ENCODE measurements around the gene MRPL46. TPM values are rescaled to one million over a fixed set of nuclear protein-coding genes. Genes with fewer than 3 reads are reported as not detected.
"Not testable (repeated sequence)": the region's sequence is repeated elsewhere in the genome, so short reads cannot be mapped to it uniquely, and the experiment has no call there.

MRPL46 gene
- total RNA-seq, 1 experiment from 2014 or later, result 38.3 TPM

- DNase-seq (ENCODE audit: extremely low read depth, low read depth), result no peak
These were observed 18.2 kb downstream of the MRPL46 start for GRCh38 chr15:88448991-88449461.

GRCh38 chr15:88447741-88448140 lies 19.4 kb downstream of the MRPL46 start:
- no peak for DNase-seq (ENCODE audit: extremely low read depth, low read depth)

GRCh38 chr15:88447206-88447605 lies 20.0 kb downstream of the MRPL46 start:
- no peak for DNase-seq (ENCODE audit: extremely low read depth, low read depth)

GRCh38 chr15:88441076-88441730 lies 26.0 kb downstream of the MRPL46 start:
- DNase-seq (ENCODE audit: extremely low read depth, low read depth), result no peak

- no peak for DNase-seq (ENCODE audit: extremely low read depth, low read depth)
These were observed 27.2 kb downstream of the MRPL46 start for GRCh38 chr15:88440021-88440420.

- no peak for DNase-seq (ENCODE audit: extremely low read depth, low read depth)
These were observed 29.0 kb downstream of the MRPL46 start for GRCh38 chr15:88438181-88438580.

- DNase-seq (ENCODE audit: extremely low read depth, low read depth), result not testable (repeated sequence)
These were observed 33.1 kb downstream of the MRPL46 start for GRCh38 chr15:88434106-88434505.

- no peak for DNase-seq (ENCODE audit: extremely low read depth, low read depth)
These were observed 34.0 kb downstream of the MRPL46 start for GRCh38 chr15:88433046-88433685.

- DNase-seq (ENCODE audit: extremely low read depth, low read depth), result no peak
These were observed 35.7 kb downstream of the MRPL46 start for GRCh38 chr15:88431441-88431840.

- DNase-seq (ENCODE audit: extremely low read depth, low read depth), result no peak
These were observed 37.1 kb downstream of the MRPL46 start for GRCh38 chr15:88430051-88430450.

- no peak for DNase-seq (ENCODE audit: extremely low read depth, low read depth)
These were observed 38.2 kb downstream of the MRPL46 start for GRCh38 chr15:88428805-88429605.

- no peak for DNase-seq (ENCODE audit: extremely low read depth, low read depth)
These were observed 39.1 kb downstream of the MRPL46 start for GRCh38 chr15:88428053-88428452.

GRCh38 chr15:88426304-88426703 lies 40.9 kb downstream of the MRPL46 start:
- DNase-seq (ENCODE audit: extremely low read depth, low read depth), result no peak

GRCh38 chr15:88423331-88423730 lies 43.9 kb downstream of the MRPL46 start:
- no peak for DNase-seq (ENCODE audit: extremely low read depth, low read depth)

GRCh38 chr15:88419830-88420229 lies 47.4 kb downstream of the MRPL46 start:
- DNase-seq (ENCODE audit: extremely low read depth, low read depth), result no peak

Other genes starting within 250 kb of the MRPL46 start
- gene NTRK3, start 210.6 kb downstream of the MRPL46 start, total RNA-seq (2014; rRNA removed; shearing (Covaris generic)), result not detected in 2 replicates
- gene MRPS11, start 320 bp upstream of the MRPL46 start, total RNA-seq (2014; rRNA removed; shearing (Covaris generic)), result 44.6 and 53.2 TPM in 2 replicates
- gene DET1, start 79.3 kb upstream of the MRPL46 start, total RNA-seq (2014; rRNA removed; shearing (Covaris generic)), result 11.5 and 13.0 TPM in 2 replicates
- gene AEN, start 154.0 kb upstream of the MRPL46 start, total RNA-seq (2014; rRNA removed; shearing (Covaris generic)), result 76.7 and 80.5 TPM in 2 replicates
- gene ISG20, start 171.6 kb upstream of the MRPL46 start, total RNA-seq (2014; rRNA removed; shearing (Covaris generic)), result 253 and 263 TPM in 2 replicates